ENCODE results near the gene TBC1D17. TPM values are rescaled to one million over a fixed set of nuclear protein-coding genes. Genes with fewer than 3 reads are reported as not detected.
A peak's percentile ranks its signal among the peaks of the same experiment; 100 is the strongest.

TBC1D17 gene
- total RNA-seq, 4 donors from 2014 or later = 9.1 to 44.1 (median 12.5) TPM

DNA sequence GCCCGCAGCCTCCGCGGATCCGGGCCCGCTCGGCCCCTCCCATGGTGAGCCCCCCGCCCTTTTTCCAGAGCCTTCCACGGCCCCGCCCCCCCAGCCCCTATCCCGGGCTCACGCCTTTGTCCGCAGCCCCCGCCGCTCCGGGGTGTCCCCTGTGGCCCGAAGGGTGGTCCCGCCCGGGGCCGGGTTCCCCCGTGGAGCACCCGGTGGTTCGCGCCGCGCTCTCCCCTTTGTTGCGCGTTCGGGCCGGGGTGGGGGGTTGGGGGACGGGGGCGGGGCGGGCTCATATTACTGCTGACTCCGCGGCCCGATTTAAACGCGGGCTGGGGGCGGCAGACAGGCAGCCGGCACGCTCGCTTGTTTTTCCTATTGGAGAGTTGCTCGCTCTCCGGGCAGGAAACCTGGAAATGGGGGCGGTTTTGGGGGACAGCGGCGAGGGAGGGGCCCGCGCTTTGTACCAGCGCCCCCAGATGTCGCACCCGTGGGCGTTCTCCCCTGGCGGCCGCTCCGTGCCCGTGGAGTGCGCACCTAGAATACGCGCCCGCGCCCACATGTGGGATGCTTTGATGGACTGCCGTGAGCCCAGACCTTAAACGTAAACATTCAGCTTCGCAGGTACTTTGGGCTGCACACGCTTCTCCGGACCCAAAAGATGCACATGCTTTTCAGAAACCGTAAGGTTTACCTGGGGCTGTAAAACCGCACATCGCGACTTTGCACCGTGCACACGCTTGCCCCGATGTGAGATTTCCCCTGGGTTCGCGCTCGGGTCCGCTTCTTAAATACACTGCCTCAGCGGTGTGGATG is 25.8 kb upstream of the TBC1D17 start:
- Histone ChIP-seq H3K27me3 (no peaks in the 10 kb centered on the region), H3K9me3 (no peaks in the 10 kb centered on the region), H3K36me3 (no peaks in the 10 kb centered on the region), H3K4me1 (peaks cover 0 to 11% of the 10 kb centered on the region in 2 donors), H3K4me3 (peak overlapping the region; percentile 87 to 93), H3K27ac (peak overlapping the region; percentile 100)
- peak; percentile 40 to 51 for DNase-seq
- intact Hi-C loops (cut with DNase I; ENCODE audit: low total_unique reads) = no loop called here
- TF ChIP-seq POLR2A (IDR thresholded peaks at IDR 0.05) = no peak
- TF ChIP-seq, protein P1, sequence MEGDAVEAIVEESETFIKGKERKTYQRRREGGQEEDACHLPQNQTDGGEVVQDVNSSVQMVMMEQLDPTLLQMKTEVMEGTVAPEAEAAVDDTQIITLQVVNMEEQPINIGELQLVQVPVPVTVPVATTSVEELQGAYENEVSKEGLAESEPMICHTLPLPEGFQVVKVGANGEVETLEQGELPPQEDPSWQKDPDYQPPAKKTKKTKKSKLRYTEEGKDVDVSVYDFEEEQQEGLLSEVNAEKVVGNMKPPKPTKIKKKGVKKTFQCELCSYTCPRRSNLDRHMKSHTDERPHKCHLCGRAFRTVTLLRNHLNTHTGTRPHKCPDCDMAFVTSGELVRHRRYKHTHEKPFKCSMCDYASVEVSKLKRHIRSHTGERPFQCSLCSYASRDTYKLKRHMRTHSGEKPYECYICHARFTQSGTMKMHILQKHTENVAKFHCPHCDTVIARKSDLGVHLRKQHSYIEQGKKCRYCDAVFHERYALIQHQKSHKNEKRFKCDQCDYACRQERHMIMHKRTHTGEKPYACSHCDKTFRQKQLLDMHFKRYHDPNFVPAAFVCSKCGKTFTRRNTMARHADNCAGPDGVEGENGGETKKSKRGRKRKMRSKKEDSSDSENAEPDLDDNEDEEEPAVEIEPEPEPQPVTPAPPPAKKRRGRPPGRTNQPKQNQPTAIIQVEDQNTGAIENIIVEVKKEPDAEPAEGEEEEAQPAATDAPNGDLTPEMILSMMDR (IDR thresholded peaks at IDR 0.05) = no peak

DNA sequence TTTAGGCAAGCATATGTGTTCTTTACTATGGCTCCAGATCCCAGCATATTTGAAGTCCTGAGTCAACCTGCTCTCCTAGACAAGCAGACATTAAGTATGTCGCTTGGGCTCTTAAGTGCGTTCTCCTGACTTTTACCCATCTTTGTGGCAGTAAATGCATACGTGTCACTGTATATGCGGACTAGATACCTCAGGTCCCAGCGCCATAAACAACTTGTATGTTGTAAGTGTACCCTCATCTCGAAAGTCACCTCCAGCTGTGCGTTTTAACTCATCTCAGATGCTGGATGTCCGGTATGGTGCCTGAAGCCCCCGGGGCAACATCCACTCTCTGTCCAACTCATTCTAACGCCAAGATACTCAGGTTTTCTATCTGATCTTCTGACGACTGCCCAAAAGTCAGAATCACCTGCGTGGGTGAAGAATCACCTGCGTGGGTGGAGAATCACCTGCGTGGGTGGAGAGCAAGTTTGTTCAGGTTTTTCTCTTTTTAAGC is 24.8 kb upstream of the TBC1D17 start:
- Histone ChIP-seq H3K27ac (no peak overlapping the region), H3K27me3 (no peaks in the 10 kb centered on the region), H3K36me3 (no peaks in the 10 kb centered on the region), H3K4me1 (peaks cover 0 to 11% of the 10 kb centered on the region in 2 donors), H3K9me3 (no peaks in the 10 kb centered on the region), H3K4me3 (peak overlapping the region; percentile 87 to 93)
- intact Hi-C loops (cut with DNase I; ENCODE audit: low total_unique reads) = no loop called here
- DNase-seq = no peak
- no peak for TF ChIP-seq POLR2A (IDR thresholded peaks at IDR 0.05)
- TF ChIP-seq, protein P1 (IDR thresholded peaks at IDR 0.05) = no peak

DNA sequence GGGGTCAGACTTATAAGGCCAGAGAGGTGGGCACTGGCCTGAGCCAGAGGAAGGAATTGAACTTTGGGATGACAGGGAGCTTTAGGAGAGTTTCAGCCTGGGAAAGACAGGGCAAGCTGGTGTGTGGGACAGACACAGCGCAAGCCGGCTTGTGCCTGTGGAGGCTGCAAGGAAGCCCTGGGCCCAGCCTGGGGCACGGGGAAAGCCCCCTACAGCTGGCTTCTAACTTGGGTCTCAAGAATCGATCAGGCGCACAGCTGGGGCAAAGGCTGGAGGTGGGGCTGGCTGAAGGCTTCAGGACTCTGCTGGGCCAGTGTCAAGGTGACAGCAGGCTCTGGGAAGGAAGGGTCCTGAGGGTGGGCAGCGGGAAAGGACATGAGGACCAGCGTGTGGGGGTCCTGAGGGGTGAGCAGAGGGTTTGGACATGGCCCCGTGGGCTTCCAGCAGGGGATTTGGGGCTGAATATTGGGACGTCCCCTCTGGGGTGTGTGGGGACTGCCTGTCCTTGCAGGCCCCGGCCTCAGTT is 23.6 kb upstream of the TBC1D17 start:
- H3K27me3 ChIP-seq = no peaks in the 10 kb centered on the region
- intact Hi-C loops (cut with DNase I; ENCODE audit: low total_unique reads) = no loop called here
- no peak overlapping the region for H3K4me3 ChIP-seq
- H3K27ac ChIP-seq = peak overlapping the region in 1 of 2 donors; percentile 11
- no peak for DNase-seq
- no peak for TF ChIP-seq POLR2A (IDR thresholded peaks at IDR 0.05)
- TF ChIP-seq, protein P1 (IDR thresholded peaks at IDR 0.05) = no peak
- no peaks in the 10 kb centered on the region for H3K36me3 ChIP-seq
- no peaks in the 10 kb centered on the region for H3K9me3 ChIP-seq
- H3K4me1 ChIP-seq = peaks cover 0 to 11% of the 10 kb centered on the region in 2 donors

DNA sequence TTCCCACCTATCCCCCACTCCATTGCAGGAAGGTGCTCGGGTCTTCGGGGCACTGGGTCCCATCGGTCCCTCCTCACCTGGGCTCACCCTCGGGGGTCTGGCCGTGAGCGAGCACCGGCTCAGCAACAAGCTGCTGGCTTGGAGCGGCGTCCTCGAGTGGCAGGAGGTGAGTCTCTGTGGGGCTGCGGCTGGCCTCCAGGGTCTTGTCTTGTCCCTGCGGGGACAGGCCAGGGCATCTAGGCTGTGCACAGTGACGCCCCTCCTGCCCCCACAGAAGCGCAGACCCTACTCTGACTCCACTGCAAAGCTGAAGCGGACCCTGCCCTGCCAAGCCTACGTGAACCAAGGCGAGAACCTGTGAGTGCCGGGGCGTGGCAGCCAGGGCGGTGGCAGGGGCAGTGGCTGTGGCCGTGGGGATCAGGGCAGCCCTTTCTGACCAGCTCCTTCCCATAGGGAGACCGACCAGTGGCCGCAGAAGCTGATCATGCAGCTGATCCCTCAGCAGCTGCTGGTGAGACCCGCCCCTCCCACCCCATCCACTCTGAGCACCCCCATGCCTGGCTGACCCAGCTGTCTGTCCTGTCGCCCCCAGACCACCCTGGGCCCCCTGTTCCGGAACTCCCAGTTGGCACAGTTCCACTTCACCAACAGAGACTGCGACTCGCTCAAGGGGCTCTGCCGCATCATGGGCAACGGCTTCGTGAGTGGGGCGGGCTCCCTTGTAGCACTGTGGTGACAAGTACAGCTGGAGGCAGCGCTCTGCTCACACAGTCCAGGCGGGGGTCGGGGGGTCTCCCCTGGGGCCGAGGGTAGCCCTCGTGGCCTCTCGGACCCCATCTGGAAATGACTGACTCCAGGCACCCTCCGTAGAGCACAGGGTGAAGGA is 22.9 kb upstream of the TBC1D17 start:
- Histone ChIP-seq H3K4me3 (no peak overlapping the region), H3K27ac (peak overlapping the region in 1 of 2 donors; percentile 11), H3K4me1 (peaks cover 0 to 11% of the 10 kb centered on the region in 2 donors), H3K9me3 (no peaks in the 10 kb centered on the region), H3K36me3 (no peaks in the 10 kb centered on the region), H3K27me3 (no peaks in the 10 kb centered on the region)
- DNase-seq = peak in 1 of 2 donors; percentile 40
- intact Hi-C loops (cut with DNase I; ENCODE audit: low total_unique reads) = no loop called here
- TF ChIP-seq, protein P1 (IDR thresholded peaks at IDR 0.05) = no peak
- TF ChIP-seq POLR2A (IDR thresholded peaks at IDR 0.05) = no peak
